KMS-11 (cell line): ENCODE results near the gene ELOVL7.

ENCODE experiments used
- H2AFZ ChIP-seq: fragments of 200-600 bp; sonication (generic); 2 replicates; pipeline ENCODE4 v1.6.1; 2016; ENCODE audit warnings: antibody characterized with exemption, mixed run types, low read depth
- H3K27ac ChIP-seq: fragments of 200-600 bp; sonication (generic); 2 replicates; pipeline ENCODE4 v1.6.1; 2016; ENCODE audit warnings: mild to moderate bottlenecking, mixed run types
- H3K27me3 ChIP-seq: fragments of 200-600 bp; sonication (generic); 2 replicates; pipeline ENCODE4 v1.6.1; 2017; ENCODE audit warnings: mild to moderate bottlenecking, low read depth, mixed run types, moderate library complexity; ENCODE audit not compliant: insufficient read depth
- H3K36me3 ChIP-seq: fragments of 200-600 bp; sonication (generic); 2 replicates; pipeline ENCODE4 v1.6.1; 2017; ENCODE audit warnings: mild to moderate bottlenecking, mixed run types; ENCODE audit not compliant: insufficient read depth
- H3K4me1 ChIP-seq: fragments of 200-600 bp; sonication (generic); 2 replicates; pipeline ENCODE4 v1.6.1; 2016; ENCODE audit warnings: mild to moderate bottlenecking, low read depth, mixed run types; ENCODE audit not compliant: poor library complexity, severe bottlenecking
- H3K4me2 ChIP-seq: fragments of 200-600 bp; sonication (generic); 2 replicates; pipeline ENCODE4 v1.7.0; 2016; ENCODE audit warnings: mild to moderate bottlenecking, mixed run types
- H3K4me3 ChIP-seq: fragments of 200-600 bp; sonication (generic); IDR thresholded peaks from 2 replicates; pipeline ENCODE4 v1.6.1; 2017; ENCODE audit warnings: low read depth, low read length, mixed read lengths; ENCODE audit not compliant: insufficient read depth
- H3K79me2 ChIP-seq: fragments of 200-600 bp; sonication (generic); 2 replicates; pipeline ENCODE4 v1.6.1; 2016; ENCODE audit warnings: low read depth, mixed run types; ENCODE audit not compliant: insufficient read depth
- H3K9ac ChIP-seq: fragments of 200-600 bp; sonication (generic); 2 replicates; pipeline ENCODE4 v1.6.1; 2016; ENCODE audit warnings: mild to moderate bottlenecking, mixed run types
- H4K20me1 ChIP-seq: fragments of 200-600 bp; sonication (generic); 2 replicates; pipeline ENCODE4 v1.6.1; 2016; ENCODE audit warnings: mild to moderate bottlenecking, mixed run types; ENCODE audit not compliant: insufficient read depth
- CTCF ChIP-seq: fragments of 200-600 bp; sonication (generic); conservative IDR thresholded peaks from 2 replicates; pipeline ENCODE4 v1.6.1; 2017; ENCODE audit warnings: low read depth, mild to moderate bottlenecking, antibody characterized with exemption, low read length, moderate library complexity, mixed read lengths

The ELOVL7 gene

GRCh38 chr5:60794691-60795090, 49.4 kb downstream of the ELOVL7 start:
- Histone ChIP-seq H2AFZ (no peak overlapping the region), H3K27ac (no peak overlapping the region), H3K36me3 (no peaks in the 10 kb centered on the region), H3K27me3 (no peaks in the 10 kb centered on the region), H3K4me3 (no peak overlapping the region), H3K79me2 (no peaks in the 10 kb centered on the region), H3K4me1 (no peaks in the 10 kb centered on the region), H4K20me1 (no peaks in the 10 kb centered on the region), H3K4me2 (no peak overlapping the region), H3K9ac (no peak overlapping the region)
- no peak for TF ChIP-seq CTCF

GRCh38 chr5:60792438-60792837, 51.6 kb downstream of the ELOVL7 start:
- no peak for TF ChIP-seq CTCF
- Histone ChIP-seq H3K9ac (no peak overlapping the region), H3K4me1 (no peaks in the 10 kb centered on the region), H4K20me1 (no peaks in the 10 kb centered on the region), H3K27ac (no peak overlapping the region), H3K27me3 (no peaks in the 10 kb centered on the region), H3K79me2 (no peaks in the 10 kb centered on the region), H2AFZ (no peak overlapping the region), H3K4me3 (no peak overlapping the region), H3K36me3 (no peaks in the 10 kb centered on the region), H3K4me2 (no peak overlapping the region)

GRCh38 chr5:60789551-60789950, 54.5 kb downstream of the ELOVL7 start:
- Histone ChIP-seq H3K27me3 (no peaks in the 10 kb centered on the region), H3K4me3 (no peak overlapping the region), H2AFZ (no peak overlapping the region), H3K79me2 (no peaks in the 10 kb centered on the region), H3K9ac (no peak overlapping the region), H4K20me1 (no peaks in the 10 kb centered on the region), H3K36me3 (no peaks in the 10 kb centered on the region), H3K4me2 (no peak overlapping the region), H3K4me1 (no peaks in the 10 kb centered on the region), H3K27ac (no peak overlapping the region)
- no peak for TF ChIP-seq CTCF

- Histone ChIP-seq H3K36me3 (no peaks in the 10 kb centered on the region), H3K27ac (no peak overlapping the region), H3K9ac (no peak overlapping the region), H4K20me1 (no peaks in the 10 kb centered on the region), H3K27me3 (no peaks in the 10 kb centered on the region), H3K79me2 (no peaks in the 10 kb centered on the region), H2AFZ (no peak overlapping the region), H3K4me3 (no peak overlapping the region), H3K4me2 (no peak overlapping the region), H3K4me1 (no peaks in the 10 kb centered on the region)
- no peak for TF ChIP-seq CTCF
Measured at GRCh38 chr5:60788863-60789513, 55.1 kb downstream of the ELOVL7 start.
